ENCODE measurements around the gene SPATA20.
A peak's percentile ranks its signal among the peaks of the same experiment; 100 is the strongest.

Gene SPATA20

DNA sequence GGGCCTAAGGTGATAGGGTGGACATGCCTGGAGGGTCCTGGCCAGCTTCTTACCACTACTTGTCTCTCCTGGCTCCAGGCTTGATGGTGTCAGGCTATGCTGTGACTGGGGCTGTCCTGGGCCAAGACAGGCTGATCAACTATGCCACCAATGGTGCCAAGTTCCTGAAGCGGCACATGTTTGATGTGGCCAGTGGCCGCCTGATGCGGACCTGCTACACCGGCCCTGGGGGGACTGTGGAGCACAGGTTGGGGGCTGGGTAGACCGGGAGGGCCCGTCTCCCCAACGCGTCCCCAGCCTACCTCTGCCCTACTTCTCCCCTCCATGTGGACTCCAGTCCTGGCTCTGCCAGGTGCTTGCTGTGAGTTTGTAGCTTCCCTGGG lies 4.5 kb downstream of the SPATA20 start:
- Histone ChIP-seq H3K4me3 (ENCODE audit: low read length) (no peak overlapping the region), H3K9ac (ENCODE audit: low read depth, low read length) (no peak overlapping the region), H3K27ac (ENCODE audit: low read depth, low read length) (no peak overlapping the region), H3K4me1 (ENCODE audit: insufficient read depth, low read length) (peaks cover 5% of the 10 kb centered on the region), H3K36me3 (ENCODE audit: insufficient read depth, low read length) (no peaks in the 10 kb centered on the region), H3K27me3 (ENCODE audit: insufficient read depth, low read length) (no peaks in the 10 kb centered on the region), H3K9me3 (ENCODE audit: insufficient read depth, low read depth, low read length) (no peaks in the 10 kb centered on the region)
- 97% methylated on average over 8 of the region's 8 CpGs for WGBS

GRCh38 chr17:50551884-50552283 lies 4.9 kb downstream of the SPATA20 start:
- Histone ChIP-seq H3K9me3 (ENCODE audit: insufficient read depth, low read depth, low read length) (no peaks in the 10 kb centered on the region), H3K27ac (ENCODE audit: low read depth, low read length) (no peak overlapping the region), H3K36me3 (ENCODE audit: insufficient read depth, low read length) (no peaks in the 10 kb centered on the region), H3K4me1 (ENCODE audit: insufficient read depth, low read length) (peaks cover 5% of the 10 kb centered on the region), H3K4me3 (ENCODE audit: low read length) (no peak overlapping the region), H3K27me3 (ENCODE audit: insufficient read depth, low read length) (peaks cover 4% of the 10 kb centered on the region), H3K9ac (ENCODE audit: low read depth, low read length) (no peak overlapping the region)
- 92% methylated on average over 12 of the region's 12 CpGs for WGBS

GRCh38 chr17:50554201-50554600 lies 7.2 kb downstream of the SPATA20 start:
- Histone ChIP-seq H3K9me3 (ENCODE audit: insufficient read depth, low read depth, low read length) (no peaks in the 10 kb centered on the region), H3K27me3 (ENCODE audit: insufficient read depth, low read length) (peaks cover 27% of the 10 kb centered on the region), H3K9ac (ENCODE audit: low read depth, low read length) (no peak overlapping the region), H3K4me3 (ENCODE audit: low read length) (no peak overlapping the region), H3K36me3 (ENCODE audit: insufficient read depth, low read length) (no peaks in the 10 kb centered on the region), H3K4me1 (ENCODE audit: insufficient read depth, low read length) (no peaks in the 10 kb centered on the region), H3K27ac (ENCODE audit: low read depth, low read length) (no peak overlapping the region)
- WGBS: 92% methylated on average over 17 of the region's 17 CpGs

GRCh38 chr17:50556803-50557202 lies 9.8 kb downstream of the SPATA20 start:
- peaks cover 41% of the 10 kb centered on the region for H3K27me3 ChIP-seq (ENCODE audit: insufficient read depth, low read length)
- no peak overlapping the region for H3K27ac ChIP-seq (ENCODE audit: low read depth, low read length)
- H3K4me3 ChIP-seq (ENCODE audit: low read length): no peak overlapping the region
- no peak overlapping the region for H3K9ac ChIP-seq (ENCODE audit: low read depth, low read length)
- H3K9me3 ChIP-seq (ENCODE audit: insufficient read depth, low read depth, low read length): no peaks in the 10 kb centered on the region
- 84% methylated on average over 5 of the region's 5 CpGs for WGBS
- no peaks in the 10 kb centered on the region for H3K36me3 ChIP-seq (ENCODE audit: insufficient read depth, low read length)
- no peaks in the 10 kb centered on the region for H3K4me1 ChIP-seq (ENCODE audit: insufficient read depth, low read length)

- WGBS: 78% methylated on average over 4 of the region's 4 CpGs
- H3K27me3 ChIP-seq (ENCODE audit: insufficient read depth, low read length): peaks cover 50% of the 10 kb centered on the region
These were observed 10.7 kb downstream of the SPATA20 start for GRCh38 chr17:50557630-50558029.

GRCh38 chr17:50558091-50558490 lies 11.1 kb downstream of the SPATA20 start:
- peaks cover 10% of the 10 kb centered on the region for H3K4me1 ChIP-seq (ENCODE audit: insufficient read depth, low read length)
- peaks cover 54% of the 10 kb centered on the region for H3K27me3 ChIP-seq (ENCODE audit: insufficient read depth, low read length)
- H3K27ac ChIP-seq (ENCODE audit: low read depth, low read length): no peak overlapping the region
- no peaks in the 10 kb centered on the region for H3K9me3 ChIP-seq (ENCODE audit: insufficient read depth, low read depth, low read length)
- no peak overlapping the region for H3K9ac ChIP-seq (ENCODE audit: low read depth, low read length)
- no peak overlapping the region for H3K4me3 ChIP-seq (ENCODE audit: low read length)
- no peaks in the 10 kb centered on the region for H3K36me3 ChIP-seq (ENCODE audit: insufficient read depth, low read length)
- 56% methylated on average over 4 of the region's 4 CpGs for WGBS

More at GRCh38 chr17:50557630-50558029, 10.7 kb downstream of the SPATA20 start:
- H3K9ac ChIP-seq (ENCODE audit: low read depth, low read length): no peak overlapping the region
- peaks cover 6% of the 10 kb centered on the region for H3K4me1 ChIP-seq (ENCODE audit: insufficient read depth, low read length)
- H3K9me3 ChIP-seq (ENCODE audit: insufficient read depth, low read depth, low read length): no peaks in the 10 kb centered on the region
- H3K27ac ChIP-seq (ENCODE audit: low read depth, low read length): no peak overlapping the region
- no peaks in the 10 kb centered on the region for H3K36me3 ChIP-seq (ENCODE audit: insufficient read depth, low read length)
- no peak overlapping the region for H3K4me3 ChIP-seq (ENCODE audit: low read length)

DNA sequence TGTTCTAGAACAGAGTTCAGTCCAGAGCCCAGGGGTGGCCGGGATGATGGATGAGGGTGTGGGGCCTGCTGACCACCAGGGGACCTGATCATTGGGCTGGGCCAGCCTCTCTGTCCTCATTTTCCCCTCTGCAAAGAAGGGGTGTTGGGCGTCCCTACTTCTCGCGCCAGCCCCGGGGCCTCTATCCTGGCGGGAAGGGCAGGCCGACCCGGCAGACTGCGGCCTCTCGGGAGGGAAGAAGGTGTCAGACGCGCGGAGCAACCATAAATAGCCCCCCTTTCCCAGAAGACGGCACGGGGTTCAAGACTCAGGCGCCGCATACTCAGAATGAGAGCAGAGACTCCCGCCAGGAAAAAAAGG lies 11.6 kb downstream of the SPATA20 start:
- H3K27me3 ChIP-seq (ENCODE audit: insufficient read depth, low read length): peaks cover 59% of the 10 kb centered on the region
- no peaks in the 10 kb centered on the region for H3K36me3 ChIP-seq (ENCODE audit: insufficient read depth, low read length)
- H3K27ac ChIP-seq (ENCODE audit: low read depth, low read length): no peak overlapping the region
- peak overlapping the region; percentile 59 for H3K4me3 ChIP-seq (ENCODE audit: low read length)
- 4% methylated on average over 18 of the region's 18 CpGs for WGBS
- H3K9ac ChIP-seq (ENCODE audit: low read depth, low read length): no peak overlapping the region
- H3K9me3 ChIP-seq (ENCODE audit: insufficient read depth, low read depth, low read length): no peaks in the 10 kb centered on the region
- peaks cover 11% of the 10 kb centered on the region for H3K4me1 ChIP-seq (ENCODE audit: insufficient read depth, low read length)

DNA sequence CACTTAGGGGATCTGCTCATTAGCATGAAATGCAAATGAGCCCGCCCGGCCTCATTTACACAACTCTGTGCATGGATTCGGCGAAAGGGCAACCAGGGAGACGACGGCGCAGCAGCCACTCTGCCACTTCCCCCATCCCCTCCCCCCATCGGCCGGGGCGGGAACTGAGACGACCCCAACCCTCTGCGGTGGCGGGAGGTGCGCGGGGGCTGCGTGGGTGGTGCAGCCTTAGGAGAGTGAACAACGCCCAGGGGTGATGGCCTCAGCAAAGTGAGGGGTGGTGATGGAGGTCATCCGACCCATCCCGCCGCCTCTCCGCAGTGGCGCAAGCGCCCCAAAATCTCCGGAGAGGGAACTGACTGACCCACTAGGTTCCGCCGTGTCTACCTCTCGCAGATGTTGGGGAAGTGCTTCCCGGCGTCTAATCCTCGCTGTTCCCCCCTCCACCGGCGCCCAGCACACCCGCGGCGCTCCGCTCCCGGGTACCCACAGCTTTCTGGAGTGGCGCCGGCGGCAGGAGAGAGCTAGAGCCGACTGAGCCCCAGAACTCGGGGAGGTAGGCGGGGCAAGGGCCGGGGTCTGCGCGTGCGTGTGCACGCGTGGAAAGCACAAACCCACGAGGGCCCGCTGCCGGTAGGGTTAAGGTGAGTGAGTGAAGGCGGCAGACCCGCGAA lies 12.1 kb downstream of the SPATA20 start:
- peak overlapping the region; percentile 59 for H3K4me3 ChIP-seq (ENCODE audit: low read length)
- no peaks in the 10 kb centered on the region for H3K9me3 ChIP-seq (ENCODE audit: insufficient read depth, low read depth, low read length)
- H3K4me1 ChIP-seq (ENCODE audit: insufficient read depth, low read length): peaks cover 15% of the 10 kb centered on the region
- H3K9ac ChIP-seq (ENCODE audit: low read depth, low read length): no peak overlapping the region
- WGBS: under 1% methylated on average over 55 of the region's 55 CpGs
- no peaks in the 10 kb centered on the region for H3K36me3 ChIP-seq (ENCODE audit: insufficient read depth, low read length)
- H3K27me3 ChIP-seq (ENCODE audit: insufficient read depth, low read length): peaks cover 64% of the 10 kb centered on the region
- no peak overlapping the region for H3K27ac ChIP-seq (ENCODE audit: low read depth, low read length)

DNA sequence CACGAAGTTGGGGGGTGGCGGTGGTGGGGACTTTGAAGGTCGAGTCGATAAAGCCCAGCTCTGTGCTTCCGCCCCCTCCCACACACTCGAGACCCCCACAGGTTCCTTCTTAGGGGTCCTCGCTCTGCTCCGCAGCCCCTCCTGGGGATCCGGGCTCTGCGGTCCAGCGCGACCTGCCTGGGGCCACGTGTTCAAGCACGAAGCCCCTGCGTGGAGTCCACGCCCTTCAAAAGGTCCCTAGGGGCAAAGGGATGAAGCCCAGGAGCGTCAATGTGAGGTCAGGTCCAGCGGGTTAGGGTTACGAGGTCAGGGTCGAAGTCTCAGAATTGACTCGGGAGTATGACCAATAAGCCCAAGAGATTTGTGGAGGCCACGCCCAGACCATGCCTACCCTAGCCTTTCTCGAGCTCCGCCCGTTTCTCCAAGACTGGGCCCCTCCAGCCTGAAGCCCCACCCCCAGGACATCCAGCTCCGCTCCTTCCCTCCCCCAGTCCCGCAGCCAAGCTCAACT lies 12.8 kb downstream of the SPATA20 start:
- H3K36me3 ChIP-seq (ENCODE audit: insufficient read depth, low read length): no peaks in the 10 kb centered on the region
- H3K27ac ChIP-seq (ENCODE audit: low read depth, low read length): peak overlapping the region; percentile 74; the same call in 1 of the 2 replicates
- peaks cover 71% of the 10 kb centered on the region for H3K27me3 ChIP-seq (ENCODE audit: insufficient read depth, low read length)
- H3K4me3 ChIP-seq (ENCODE audit: low read length): peak overlapping the region; percentile 59
- H3K4me1 ChIP-seq (ENCODE audit: insufficient read depth, low read length): peaks cover 16% of the 10 kb centered on the region
- 1% methylated on average over 26 of the region's 27 CpGs for WGBS
- H3K9ac ChIP-seq (ENCODE audit: low read depth, low read length): no peak overlapping the region
- no peaks in the 10 kb centered on the region for H3K9me3 ChIP-seq (ENCODE audit: insufficient read depth, low read depth, low read length)

DNA sequence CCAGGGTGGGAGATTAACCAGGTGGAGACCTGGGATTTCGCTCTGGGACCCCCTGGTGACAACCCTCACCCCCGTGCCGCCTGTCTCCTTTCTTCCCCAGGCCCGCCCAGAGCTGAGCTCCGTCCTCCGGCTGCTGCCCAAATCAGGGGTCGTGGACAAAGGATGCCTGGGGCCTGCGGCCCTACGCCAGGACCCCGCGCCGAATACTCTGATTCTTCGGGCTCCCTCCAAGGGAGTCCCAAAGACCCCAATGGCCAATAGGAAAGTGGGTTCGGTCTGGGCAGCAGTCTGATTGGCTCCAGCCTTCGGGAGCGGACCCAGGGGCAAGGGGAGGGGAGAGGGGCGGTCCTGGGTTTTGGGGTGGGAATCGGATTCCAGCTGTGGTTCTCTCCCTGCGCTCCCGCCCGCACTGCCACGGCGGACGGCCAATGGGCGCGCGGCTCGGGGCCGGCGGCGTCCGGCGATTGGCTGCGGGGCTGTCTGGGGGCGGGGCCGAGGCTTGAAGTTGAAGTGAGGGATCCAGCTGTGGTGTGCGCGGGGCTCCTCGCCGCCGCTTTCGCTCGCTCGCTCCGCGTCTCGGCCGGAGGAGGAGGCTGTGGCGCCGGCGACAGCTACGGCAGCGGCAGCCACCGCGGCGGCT lies 13.3 kb downstream of the SPATA20 start, which contains the start of gene CACNA1G:
CACNA1G (plus strand) TSS at position 531 of the 640 bp plus-strand sequence. CDS start 745 bp downstream, outside the sequence.
- 0 out of 2 replicates have a peak within 1 kb of the TSS, but pooled peaks have one; percentile 44 for H3K9ac ChIP-seq (ENCODE audit: low read depth, low read length)
- WGBS: under 1% methylated on average over 56 of the region's 56 CpGs
- peak within 1 kb of the TSS; percentile 74; the same call in 1 of the 2 replicates for H3K27ac ChIP-seq (ENCODE audit: low read depth, low read length)

DNA sequence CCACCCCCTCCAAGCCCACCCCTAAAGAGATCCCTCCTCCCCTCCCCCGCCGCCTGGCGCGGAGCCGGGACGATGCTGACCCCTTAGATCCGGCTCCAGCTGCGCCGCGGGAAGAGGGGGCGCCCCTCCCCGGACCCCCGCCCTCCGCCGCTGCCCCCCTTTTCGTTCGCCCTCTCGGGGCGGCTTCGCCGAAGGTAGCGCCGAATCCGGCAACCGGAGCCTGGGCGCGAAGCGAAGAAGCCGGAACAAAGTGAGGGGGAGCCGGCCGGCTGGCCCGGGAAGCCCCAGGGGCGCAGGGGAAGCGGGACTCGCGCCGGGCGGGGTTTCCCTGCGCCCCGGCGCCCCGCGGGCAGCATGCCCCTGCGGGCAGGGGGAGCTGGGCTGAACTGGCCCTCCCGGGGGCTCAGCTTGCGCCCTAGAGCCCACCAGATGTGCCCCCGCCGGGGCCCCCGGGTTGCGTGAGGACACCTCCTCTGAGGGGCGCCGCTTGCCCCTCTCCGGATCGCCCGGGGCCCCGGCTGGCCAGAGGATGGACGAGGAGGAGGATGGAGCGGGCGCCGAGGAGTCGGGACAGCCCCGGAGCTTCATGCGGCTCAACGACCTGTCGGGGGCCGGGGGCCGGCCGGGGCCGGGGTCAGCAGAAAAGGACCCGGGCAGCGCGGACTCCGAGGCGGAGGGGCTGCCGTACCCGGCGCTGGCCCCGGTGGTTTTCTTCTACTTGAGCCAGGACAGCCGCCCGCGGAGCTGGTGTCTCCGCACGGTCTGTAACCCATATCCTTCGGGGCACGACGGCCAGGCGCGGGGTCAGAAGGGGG lies 14.2 kb downstream of the SPATA20 start:
- Histone ChIP-seq H3K9me3 (ENCODE audit: insufficient read depth, low read depth, low read length) (no peaks in the 10 kb centered on the region), H3K36me3 (ENCODE audit: insufficient read depth, low read length) (no peaks in the 10 kb centered on the region), H3K4me3 (ENCODE audit: low read length) (peak overlapping the region; percentile 49), H3K27ac (ENCODE audit: low read depth, low read length) (no peak overlapping the region; the same call in 1 of the 2 replicates), H3K27me3 (ENCODE audit: insufficient read depth, low read length) (peaks cover 85% of the 10 kb centered on the region), H3K9ac (ENCODE audit: low read depth, low read length) (no peak overlapping the region), H3K4me1 (ENCODE audit: insufficient read depth, low read length) (peaks cover 16% of the 10 kb centered on the region)
- WGBS: under 1% methylated on average over 88 of the region's 88 CpGs

More for the DNA sequence above, 13.3 kb downstream of the SPATA20 start, which contains the start of gene CACNA1G:
- peaks cover 77% of the 10 kb centered on the region for H3K27me3 ChIP-seq (ENCODE audit: insufficient read depth, low read length)
- H3K4me1 ChIP-seq (ENCODE audit: insufficient read depth, low read length): peaks cover 16% of the 10 kb centered on the region
- H3K36me3 ChIP-seq (ENCODE audit: insufficient read depth, low read length): no peaks in the 10 kb centered on the region
- no peaks in the 10 kb centered on the region for H3K9me3 ChIP-seq (ENCODE audit: insufficient read depth, low read depth, low read length)
- peak within 1 kb of the TSS; percentile 59 for H3K4me3 ChIP-seq (ENCODE audit: low read length)

All from HUES64 (cell line).